Esophagus squamous epithelium (tissue), 4 donors: Measurements from ENCODE around the gene PFKL.

ENCODE experiments used
- POLR2A ChIP-seq, 4 donors: fragments of 450-650 bp; IDR thresholded peaks; one replicate each; pipeline ENCODE4 v1.6.1; 2017; ENCODE audit warnings: antibody characterized with exemption in 4 of 4, mild to moderate bottlenecking in 4 of 4, moderate library complexity in 3 of 4
- TF ChIP-seq, protein P1 (sequence below), 6 experiments: fragments of 450-650 bp in 4 of 6; fragments of 200-600 bp in 2 of 6; sonication (generic) in 2 of 6; IDR thresholded peaks; one replicate each; pipeline ENCODE4 v1.5.1; 2016 to 2019; ENCODE audit warnings: antibody characterized with exemption in 6 of 6, mild to moderate bottlenecking in 4 of 6, moderate library complexity in 4 of 6

DNA sequence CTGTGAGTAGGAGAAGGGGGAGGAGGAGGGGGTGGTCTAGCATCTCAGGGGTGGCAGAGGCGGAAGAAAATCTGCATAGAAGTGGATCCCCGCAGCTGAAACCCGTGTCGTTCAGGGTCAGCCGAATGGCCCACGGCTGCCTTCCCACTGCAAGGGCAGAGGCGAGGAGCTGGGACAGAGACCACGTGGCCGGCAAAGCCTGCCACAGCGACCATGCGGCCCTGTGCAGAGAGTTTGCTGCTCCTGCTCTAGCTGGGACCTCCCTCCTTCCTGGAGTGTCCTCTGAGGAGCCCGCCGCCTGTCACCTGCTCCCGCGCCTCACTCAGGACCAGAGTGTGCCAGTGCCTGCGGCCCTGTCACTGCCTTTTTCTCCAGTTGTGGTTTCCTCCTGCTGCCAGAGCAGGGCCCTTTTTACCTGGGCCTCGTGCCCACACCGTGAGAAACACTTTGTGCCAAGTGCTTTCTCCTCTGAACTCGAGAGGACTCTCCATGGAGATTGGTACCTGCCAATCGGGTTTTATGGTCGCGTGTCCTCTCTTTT, 48.1 kb downstream of the PFKL start:
- TF ChIP-seq, protein P1, sequence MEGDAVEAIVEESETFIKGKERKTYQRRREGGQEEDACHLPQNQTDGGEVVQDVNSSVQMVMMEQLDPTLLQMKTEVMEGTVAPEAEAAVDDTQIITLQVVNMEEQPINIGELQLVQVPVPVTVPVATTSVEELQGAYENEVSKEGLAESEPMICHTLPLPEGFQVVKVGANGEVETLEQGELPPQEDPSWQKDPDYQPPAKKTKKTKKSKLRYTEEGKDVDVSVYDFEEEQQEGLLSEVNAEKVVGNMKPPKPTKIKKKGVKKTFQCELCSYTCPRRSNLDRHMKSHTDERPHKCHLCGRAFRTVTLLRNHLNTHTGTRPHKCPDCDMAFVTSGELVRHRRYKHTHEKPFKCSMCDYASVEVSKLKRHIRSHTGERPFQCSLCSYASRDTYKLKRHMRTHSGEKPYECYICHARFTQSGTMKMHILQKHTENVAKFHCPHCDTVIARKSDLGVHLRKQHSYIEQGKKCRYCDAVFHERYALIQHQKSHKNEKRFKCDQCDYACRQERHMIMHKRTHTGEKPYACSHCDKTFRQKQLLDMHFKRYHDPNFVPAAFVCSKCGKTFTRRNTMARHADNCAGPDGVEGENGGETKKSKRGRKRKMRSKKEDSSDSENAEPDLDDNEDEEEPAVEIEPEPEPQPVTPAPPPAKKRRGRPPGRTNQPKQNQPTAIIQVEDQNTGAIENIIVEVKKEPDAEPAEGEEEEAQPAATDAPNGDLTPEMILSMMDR (IDR thresholded peaks at IDR 0.05), result no peak
- no peak for TF ChIP-seq POLR2A (IDR thresholded peaks at IDR 0.05)
